Fibroblast of skin of right quadriceps (primary cell): ENCODE results near the gene FBXO11.
"Not testable (repeated sequence)": the region's sequence is repeated elsewhere in the genome, so short reads cannot be mapped to it uniquely, and the experiment has no call there.

Source experiments
- DNase-seq: peaks from one replicate; pipeline ENCODE4 v3.0.0-alpha.2; 2013

Gene FBXO11

DNA sequence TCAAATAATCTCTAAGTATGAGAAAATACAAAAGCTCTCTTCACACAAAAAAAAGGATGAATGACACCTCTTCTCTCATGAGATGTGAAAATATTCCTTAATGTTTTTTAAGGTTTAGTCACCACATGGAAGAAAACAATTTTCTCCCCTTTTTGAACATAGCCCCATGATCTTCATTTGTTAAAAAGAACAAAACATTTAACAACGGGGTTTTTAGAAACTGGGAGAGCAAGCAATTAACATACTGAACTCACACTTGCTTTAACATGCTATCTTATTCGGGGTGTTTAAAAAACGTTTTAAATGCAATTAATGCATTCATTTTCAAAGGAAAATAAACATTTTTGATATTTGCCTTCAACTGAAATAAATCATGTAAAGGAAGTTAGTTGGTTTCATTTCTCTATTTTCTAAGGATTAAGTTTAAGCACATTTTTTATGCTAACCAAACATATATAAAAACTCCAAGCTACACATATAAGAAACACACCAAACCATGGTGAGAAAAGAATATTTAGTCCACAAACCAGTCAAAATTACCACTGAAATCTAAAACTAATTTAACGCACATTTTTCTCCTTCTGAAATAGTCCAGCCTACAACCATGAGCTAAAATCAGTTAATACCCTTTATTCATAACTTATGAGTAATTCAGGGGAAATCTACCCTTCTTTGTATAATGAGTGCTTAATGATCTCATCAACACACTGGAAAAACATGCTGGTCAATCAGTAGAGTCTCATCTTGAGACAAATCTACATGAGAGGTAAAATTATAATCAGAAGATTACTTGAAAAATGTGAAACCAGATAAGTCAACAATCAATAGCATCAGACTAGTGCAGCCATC lies 8.2 kb downstream of the FBXO11 start:
- DNase-seq, result no peak

- DNase-seq, result not testable (repeated sequence)
These were observed 9.0 kb downstream of the FBXO11 start for GRCh38 chr2:47897191-47897882.

DNA sequence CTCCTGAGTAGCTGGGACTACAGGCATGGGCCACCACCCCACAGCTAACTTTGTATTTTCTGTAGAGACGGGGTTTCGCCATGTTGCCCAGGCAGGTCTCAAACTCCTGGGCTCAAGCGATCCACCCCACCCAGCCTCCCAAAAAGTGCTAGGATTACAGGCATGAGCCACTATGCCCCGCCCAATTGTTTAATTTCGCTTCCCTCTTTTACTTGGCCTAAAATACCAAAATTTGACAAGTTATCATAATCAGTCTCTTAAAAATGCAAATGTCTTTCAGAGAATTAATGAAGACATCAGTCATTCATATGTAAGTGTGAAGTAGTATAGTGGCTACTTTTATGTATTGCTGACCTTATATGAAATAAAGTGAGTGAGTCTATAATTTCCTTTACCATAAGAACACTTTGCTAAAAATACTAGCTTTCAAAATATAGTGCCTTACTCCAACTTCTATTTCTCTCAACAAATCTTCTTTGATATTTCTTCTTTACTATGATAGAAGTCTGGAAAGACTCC lies 9.8 kb downstream of the FBXO11 start:
- DNase-seq, result no peak

GRCh38 chr2:47893771-47894170 lies 12.5 kb downstream of the FBXO11 start:
- DNase-seq, result no peak

GRCh38 chr2:47892338-47892730 lies 14.0 kb downstream of the FBXO11 start:
- DNase-seq, result no peak

DNA sequence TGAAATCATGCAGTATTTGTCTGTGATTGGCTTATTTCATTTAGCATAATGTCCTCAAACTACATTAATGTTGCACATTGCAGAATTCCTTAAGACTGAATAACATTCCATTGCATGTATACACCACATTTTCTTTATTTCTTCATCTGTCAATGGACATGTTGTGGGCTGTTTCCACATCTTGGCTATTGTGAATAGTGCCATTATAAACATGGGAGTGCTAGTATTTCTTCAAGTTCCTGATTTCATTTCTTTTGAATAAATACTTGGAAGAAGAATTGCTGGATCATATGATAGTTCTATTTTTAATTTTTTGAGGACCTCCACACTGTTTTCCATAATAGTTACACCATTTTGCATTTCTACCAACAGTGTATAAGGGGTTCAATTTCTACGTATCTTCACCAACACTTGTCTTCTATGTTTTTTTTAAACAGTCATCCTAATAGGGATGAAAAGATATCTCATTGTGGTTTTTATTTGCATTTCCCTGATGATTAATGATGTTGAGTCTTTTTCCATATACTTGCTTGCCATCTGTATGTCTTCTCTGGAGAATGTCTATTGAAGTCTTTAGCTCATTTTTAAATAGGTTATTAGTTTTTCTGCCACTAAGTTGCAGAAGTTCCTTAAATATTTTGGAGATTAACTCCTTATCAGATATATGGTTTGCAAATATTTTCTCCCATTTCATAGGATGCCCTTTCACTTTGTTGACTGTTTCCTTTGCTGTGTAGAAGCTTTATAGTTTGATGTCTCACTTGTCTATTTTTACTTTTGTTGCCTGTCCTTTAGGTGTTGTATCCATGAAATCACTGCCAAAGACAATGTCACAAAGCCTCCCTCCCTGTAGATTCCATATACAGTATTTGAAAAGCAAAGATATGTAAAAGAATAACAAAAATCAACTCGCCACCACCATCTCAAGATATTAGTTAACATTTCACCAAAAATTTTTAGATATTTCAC lies 14.6 kb downstream of the FBXO11 start:
- peak; percentile 54 for DNase-seq

DNA sequence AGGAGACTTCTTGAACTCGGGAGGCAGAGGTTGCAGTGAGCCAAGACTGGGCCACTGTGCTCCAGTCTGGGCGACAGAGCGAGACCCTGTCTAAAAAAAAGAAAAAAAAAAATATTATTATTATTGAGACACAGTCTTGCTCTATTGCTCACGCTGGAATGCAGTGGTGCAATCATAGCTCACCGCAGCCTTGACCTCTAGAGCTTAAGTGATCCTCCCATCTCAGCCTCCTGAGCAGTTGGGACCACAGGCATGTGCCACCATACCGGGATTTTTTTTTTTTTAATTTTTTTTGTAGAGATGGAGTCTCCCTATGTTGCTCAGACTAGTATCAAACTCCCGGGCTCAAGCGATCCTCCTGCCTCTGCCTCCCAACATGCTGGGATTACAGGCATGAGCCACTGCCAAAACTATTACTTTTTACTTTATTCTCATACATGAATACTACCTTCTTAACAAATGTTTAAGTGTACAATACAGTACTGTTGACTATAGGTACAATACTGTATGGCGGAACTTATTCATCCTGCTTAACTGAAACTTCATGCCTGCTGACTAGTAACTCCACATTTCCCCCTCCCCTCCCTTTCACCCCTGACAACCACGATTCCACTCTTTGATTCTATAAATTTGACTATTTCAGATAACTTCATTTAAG lies 15.5 kb downstream of the FBXO11 start:
- no peak for DNase-seq

DNA sequence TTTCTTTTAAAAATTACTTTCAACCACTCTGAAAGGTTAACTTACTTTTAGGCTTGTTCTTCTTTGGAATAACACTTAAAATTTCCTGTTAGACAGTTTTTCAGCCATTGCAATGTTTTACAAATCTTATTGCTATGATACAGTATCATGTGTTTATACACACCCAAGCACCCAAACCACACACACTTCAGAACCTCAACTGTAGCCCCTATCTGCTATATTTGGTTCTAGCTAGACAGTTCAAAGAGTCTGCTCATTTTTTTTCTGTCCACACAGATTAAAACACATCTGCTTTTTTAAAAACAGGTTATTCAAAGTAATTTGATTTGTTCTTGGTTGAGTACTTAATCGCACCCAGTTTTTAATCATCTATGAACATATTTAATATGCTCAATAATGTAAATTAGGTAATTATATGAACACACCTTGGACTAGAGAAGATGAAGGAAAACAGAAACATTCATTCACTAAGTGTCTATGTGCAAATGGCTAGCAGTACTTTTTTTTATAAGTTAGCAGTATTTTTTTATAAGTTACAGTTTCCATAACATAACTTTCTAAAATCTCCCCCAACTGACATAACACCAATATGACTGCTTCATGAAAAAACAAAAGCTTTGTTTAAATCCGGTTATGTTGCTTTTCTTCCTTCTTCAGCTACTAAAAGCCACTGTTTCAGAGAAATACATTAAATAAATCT lies 17.6 kb downstream of the FBXO11 start:
- DNase-seq, result no peak

DNA sequence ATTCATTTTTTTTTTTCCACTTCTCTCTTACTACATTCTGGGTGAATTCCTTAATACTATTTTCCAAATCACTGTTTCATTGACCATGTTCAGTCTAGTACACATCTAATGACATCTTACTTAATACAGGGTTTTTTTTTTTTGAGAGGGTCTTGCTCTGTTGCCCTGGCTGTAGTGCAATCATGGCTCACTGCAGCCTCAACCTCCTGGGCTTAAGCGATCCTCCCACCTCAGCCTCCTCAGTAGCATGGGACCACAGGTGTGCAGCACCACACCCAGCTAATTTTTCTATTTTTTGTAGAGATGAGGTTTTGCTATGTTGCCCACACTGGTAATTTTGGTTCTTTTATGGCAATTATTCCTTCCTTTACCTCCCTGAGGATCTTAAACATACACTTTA lies 29.4 kb downstream of the FBXO11 start:
- DNase-seq, result no peak

DNA sequence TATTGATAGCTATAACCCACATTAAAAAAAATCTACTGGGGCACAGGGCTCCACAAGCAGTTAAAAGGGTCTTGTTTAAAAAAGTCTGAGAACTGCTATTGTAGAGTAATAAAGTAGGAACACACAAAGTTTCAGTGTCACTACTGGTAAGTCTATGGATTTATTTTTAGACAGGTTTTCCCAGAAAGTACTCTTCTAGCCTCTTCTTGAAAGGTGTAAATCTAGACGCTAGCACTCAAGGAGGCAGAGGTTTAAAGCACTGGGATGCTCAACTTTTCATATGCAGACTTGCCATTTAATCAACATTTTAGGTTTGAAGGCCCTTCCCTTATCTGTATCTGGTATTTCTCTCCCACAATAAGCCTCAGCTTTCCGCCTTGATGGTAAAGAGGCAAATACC lies 33.4 kb downstream of the FBXO11 start:
- no peak for DNase-seq

DNA sequence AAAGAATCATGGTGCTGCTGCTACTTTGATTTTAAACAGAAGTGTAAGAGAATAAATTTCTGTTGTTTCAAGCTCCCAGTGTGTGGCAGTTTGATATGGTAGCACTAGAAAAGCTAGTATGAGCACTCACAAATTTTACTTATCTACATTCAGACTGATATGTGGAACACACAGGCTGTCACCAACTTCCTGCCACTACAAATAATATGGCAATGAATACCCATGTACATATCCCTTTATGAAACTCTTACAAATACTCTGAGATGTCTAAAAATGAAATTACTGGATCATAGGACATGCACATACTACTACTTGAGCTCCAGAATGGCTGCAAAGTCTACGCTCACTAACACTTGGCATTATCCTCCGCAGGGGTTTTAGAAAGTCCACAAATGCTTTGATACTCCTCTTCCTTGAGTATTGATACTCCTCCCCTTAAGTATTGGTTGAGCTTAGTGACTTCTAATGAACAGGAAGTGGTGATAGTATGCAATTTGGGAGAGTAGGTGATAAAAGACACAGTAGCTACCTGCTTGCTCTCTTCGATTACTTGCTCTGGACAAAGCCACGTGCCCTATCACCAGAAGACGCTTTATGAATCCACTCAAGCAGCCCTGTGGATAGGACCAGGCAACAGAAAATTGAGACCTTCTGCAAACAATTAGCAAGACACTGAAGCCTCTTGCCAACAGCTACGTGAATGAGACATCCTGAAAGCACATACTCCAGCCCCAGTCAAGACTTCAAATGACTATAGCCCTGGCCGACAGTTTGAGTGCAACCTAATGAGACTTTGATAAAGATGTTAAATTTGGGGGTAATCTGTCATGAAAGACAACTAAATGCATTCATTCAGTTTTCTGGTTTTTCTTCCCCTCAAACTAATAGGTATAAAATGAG lies 35.4 kb downstream of the FBXO11 start:
- DNase-seq, result peak; percentile 17

DNA sequence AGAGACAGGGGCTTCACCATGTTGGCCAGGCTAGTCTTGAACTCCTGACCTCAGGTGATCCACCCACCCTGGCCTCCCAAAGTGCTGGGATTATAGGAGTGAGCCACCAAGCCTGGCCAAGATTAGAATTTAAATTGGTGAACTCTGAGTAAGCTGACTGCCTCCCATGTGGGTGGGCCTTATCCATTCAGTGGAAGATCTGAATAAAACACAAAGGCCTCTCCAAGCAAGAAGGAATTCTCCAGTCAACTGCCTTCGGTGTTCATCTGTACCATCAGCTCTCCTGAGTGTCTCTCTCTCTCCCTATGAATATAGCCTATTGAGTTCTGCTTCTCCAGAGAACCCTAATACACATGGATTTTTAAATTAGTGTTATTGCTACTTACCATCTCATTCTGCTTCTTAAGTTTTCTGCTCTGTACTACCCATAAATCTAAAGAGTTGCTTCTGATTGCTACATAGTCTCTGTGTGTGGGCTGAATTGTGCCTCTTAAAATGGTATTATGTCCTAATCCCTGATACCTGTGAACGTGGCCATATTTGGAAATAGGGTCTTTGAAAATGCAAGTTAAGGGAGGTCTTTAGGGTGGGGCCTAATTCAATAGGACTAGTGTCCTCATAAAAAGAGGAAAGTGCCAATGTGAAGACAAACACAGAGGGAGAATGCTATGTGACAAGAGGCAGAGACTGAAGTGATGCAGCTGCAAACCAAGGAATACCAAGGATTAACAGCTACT lies 36.3 kb downstream of the FBXO11 start:
- no peak for DNase-seq

DNA sequence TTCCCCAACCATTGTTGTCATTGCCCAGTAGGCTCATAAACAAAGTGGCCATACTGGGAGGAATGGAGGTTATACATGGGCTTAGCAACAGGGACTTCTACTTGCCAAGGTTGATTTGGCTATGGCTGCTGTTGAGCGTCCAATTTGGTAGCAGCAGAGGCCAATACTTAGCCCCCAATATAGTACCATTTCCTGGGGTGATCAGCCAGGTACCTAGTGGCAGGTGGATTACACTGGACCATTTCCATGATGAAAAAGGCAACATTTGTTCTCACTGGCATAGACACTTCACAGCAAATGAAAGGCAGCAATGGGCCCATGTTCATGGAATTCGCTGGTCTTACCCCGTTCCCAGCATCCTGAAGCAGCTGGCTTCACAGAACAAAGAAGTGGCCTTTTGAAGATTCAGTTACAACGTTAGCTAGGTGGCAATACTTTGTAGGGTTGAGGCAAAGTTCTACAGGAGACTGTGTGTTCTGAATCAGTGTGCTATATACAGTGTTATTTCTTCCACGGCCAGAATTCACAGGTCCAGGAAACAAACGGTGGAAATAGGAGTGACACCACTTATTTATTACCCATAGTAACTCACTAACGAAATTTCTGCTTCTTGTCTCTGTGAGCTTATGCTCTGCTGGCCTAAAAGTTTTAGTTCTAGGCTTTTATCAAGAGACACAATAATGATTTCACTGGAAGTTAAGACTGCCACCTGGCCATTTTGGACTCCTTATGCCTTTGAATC lies 37.5 kb downstream of the FBXO11 start:
- no peak for DNase-seq

DNA sequence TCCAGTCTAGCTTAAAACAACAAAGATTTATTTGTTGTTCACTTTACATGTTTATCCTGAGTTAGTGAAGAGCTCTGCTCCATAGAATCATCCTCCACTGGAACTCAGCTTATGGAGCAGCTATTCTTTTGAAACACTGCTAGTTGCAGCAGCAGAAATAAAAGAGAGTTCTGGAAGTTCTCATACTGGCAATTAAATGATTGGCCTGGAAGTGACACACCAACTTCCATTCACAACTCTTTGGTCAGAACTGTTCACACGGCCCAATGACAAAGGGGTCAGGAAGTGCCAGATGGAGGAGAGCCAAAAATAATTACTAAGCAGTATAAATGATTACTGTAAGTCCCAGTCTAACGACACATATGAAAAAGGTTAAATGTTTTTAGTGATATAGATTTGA lies 39.1 kb downstream of the FBXO11 start:
- DNase-seq, result peak; percentile 66

DNA sequence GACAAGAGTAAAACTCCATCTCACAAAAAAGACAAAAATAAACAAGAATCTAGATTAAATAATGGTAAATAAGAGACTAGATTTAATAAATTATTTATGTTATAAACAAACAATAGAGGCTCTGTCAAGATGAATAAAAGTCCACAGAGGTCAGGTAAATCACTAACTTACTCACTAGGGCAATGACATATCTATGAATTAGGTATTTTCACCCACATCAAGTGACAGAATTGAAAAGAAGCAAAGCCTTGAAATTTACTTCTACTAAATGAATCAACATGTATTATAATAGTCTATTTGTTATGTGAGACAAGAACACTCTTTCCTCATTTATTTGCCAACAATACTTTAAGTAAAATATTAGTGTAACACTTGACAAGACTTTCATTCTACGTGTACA lies 41.7 kb downstream of the FBXO11 start:
- DNase-seq, result no peak

GRCh38 chr2:47862949-47863348 lies 43.3 kb downstream of the FBXO11 start:
- DNase-seq, result no peak

DNA sequence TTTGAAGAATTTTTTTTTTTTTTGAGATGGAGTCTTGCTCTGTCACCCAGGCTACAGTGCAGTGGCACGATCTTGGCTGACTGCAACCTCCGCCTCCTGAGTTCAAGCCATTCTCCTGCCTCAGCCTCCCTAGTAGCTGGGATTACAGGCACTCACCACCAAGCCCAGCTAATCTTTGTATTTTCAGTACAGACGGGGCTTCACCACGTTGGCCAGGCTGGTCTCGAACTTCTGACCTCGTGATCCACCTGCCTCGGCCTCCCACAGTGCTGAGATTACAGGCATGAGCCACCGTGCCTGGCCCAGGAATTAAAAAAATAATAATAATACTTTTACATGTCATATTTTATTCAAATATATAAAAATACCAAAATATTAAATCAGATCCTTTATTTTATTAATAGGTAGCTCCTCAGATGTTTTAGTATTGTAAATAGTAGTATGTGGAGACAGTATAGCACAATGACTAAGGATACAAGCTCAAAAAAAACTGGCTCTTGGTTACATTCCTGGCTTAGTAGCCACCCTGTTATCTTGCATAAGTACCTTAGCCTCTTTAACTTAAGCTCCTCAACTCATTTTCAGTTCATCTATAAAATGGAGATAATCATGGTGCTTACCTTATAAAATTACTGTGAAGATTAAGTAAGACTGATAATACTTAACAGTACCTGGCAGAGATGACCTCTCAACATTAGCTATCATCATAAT lies 53.1 kb downstream of the FBXO11 start:
- not testable (repeated sequence) for DNase-seq

DNA sequence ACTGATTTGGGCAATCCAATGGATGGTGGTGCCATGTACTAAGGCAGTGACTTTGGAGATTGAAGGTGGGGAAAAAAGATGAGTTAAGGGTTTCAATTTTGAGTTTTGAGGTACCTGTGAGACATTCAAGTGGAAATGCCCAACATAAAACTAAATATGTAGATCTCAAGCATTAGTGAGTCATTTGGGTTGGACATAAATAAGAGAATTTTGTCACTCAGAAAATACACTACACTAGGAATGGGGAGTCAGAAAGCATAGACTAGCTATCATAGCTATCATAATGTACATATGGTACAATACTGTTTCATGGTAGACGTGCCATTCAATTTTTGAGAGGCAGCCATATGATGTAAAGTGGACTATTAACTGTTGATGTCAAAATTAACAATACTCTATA lies 56.1 kb downstream of the FBXO11 start:
- no peak for DNase-seq

DNA sequence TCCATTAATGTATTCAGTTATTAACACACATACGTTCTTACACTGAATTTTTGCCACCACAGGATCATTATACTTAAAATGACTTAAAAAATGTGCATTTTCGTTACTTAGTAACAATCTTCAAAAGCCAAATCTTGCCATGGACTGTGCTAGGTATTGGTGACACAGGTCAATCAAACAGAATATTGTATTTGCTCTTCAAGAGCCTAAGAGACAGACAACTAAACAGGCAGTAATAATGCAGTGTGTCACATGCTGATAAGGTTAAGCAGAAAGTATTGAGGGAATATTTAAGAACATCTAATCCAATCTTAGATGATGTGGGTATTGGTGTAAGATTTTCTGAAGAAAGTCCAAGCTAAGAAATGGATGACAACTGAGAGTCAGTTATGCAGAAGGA lies 56.9 kb downstream of the FBXO11 start:
- no peak for DNase-seq
